ENCODE measurements around the gene ZNF180. TPM values are rescaled to one million over a fixed set of nuclear protein-coding genes. Genes with fewer than 3 reads are reported as not detected.

Gene ZNF180
- total RNA-seq, 4 donors from 2014 or later: 12.9 to 38.9 (median 15.7) TPM

- H3K9me3 ChIP-seq: peaks cover 0 to 14% (median 0%) of the 10 kb centered on the region in 4 donors
- H3K4me1 ChIP-seq: no peaks in the 10 kb centered on the region
- DNase-seq (ENCODE audit: low spot score in 2 of 2): no peak
- H3K36me3 ChIP-seq: no peaks in the 10 kb centered on the region
- WGBS, 2 donors: 51 to 62% methylated on average over 9 of the region's 9 CpGs
- TF ChIP-seq POLR2A (IDR thresholded peaks at IDR 0.05): no peak
- TF ChIP-seq EP300 (IDR thresholded peaks at IDR 0.05): no peak
- no peak for TF ChIP-seq CTCF (IDR thresholded peaks at IDR 0.05)
- H3K27me3 ChIP-seq: no peaks in the 10 kb centered on the region
- no peak within 1 kb of the TSS for H3K4me3 ChIP-seq
- no peak within 1 kb of the TSS for H3K27ac ChIP-seq
These were observed 29.2 kb upstream of the ZNF180 start, which contains the start of gene CEACAM20 for GRCh38 chr19:44529536-44529935. CEACAM20 (minus strand) TSS chr19:44529675; CDS start chr19:44529509, 166 bp downstream.

GRCh38 chr19:44527554-44527953 is 27.2 kb upstream of the ZNF180 start:
- 83 to 87% methylated on average over 7 of the region's 7 CpGs for WGBS, 2 donors
- no peak for DNase-seq (ENCODE audit: low spot score in 2 of 2)
- H3K27ac ChIP-seq: no peak overlapping the region

GRCh38 chr19:44525721-44526430 is 25.6 kb upstream of the ZNF180 start:
- 36 to 52% methylated on average over 4 of the region's 4 CpGs for WGBS, 2 donors
- no peak for TF ChIP-seq CTCF (IDR thresholded peaks at IDR 0.05)
- no peak for TF ChIP-seq POLR2A (IDR thresholded peaks at IDR 0.05)
- no peak for TF ChIP-seq EP300 (IDR thresholded peaks at IDR 0.05)
- H3K9me3 ChIP-seq: peaks cover 0 to 20% (median 0%) of the 10 kb centered on the region in 4 donors
- H3K4me1 ChIP-seq: no peaks in the 10 kb centered on the region
- DNase-seq (ENCODE audit: low spot score in 2 of 2): no peak
- no peak overlapping the region for H3K27ac ChIP-seq
- H3K4me3 ChIP-seq: no peak overlapping the region
- H3K36me3 ChIP-seq: no peaks in the 10 kb centered on the region
- H3K27me3 ChIP-seq: no peaks in the 10 kb centered on the region

More at GRCh38 chr19:44527554-44527953, 27.2 kb upstream of the ZNF180 start:
- Histone ChIP-seq H3K9me3 (peaks cover 0 to 12% (median 0%) of the 10 kb centered on the region in 4 donors), H3K4me3 (no peak overlapping the region), H3K36me3 (no peaks in the 10 kb centered on the region), H3K4me1 (no peaks in the 10 kb centered on the region), H3K27me3 (no peaks in the 10 kb centered on the region)
- TF ChIP-seq POLR2A (IDR thresholded peaks at IDR 0.05) (no peak), CTCF (IDR thresholded peaks at IDR 0.05) (no peak), EP300 (IDR thresholded peaks at IDR 0.05) (no peak)

GRCh38 chr19:44521370-44521769 is 21.0 kb upstream of the ZNF180 start:
- 90 to 94% methylated on average over 2 of the region's 2 CpGs for WGBS, 2 donors
- no peaks in the 10 kb centered on the region for H3K36me3 ChIP-seq
- DNase-seq (ENCODE audit: low spot score in 2 of 2): no peak
- H3K4me1 ChIP-seq: no peaks in the 10 kb centered on the region
- H3K27me3 ChIP-seq: no peaks in the 10 kb centered on the region
- TF ChIP-seq EP300 (IDR thresholded peaks at IDR 0.05): no peak
- H3K9me3 ChIP-seq: peaks cover 0 to 30% (median 0%) of the 10 kb centered on the region in 4 donors
- no peak overlapping the region for H3K4me3 ChIP-seq
- no peak overlapping the region for H3K27ac ChIP-seq

GRCh38 chr19:44517146-44517545 is 16.8 kb upstream of the ZNF180 start:
- Histone ChIP-seq H3K9me3 (peaks cover 0 to 24% (median 0%) of the 10 kb centered on the region in 4 donors), H3K27me3 (no peaks in the 10 kb centered on the region), H3K4me1 (no peaks in the 10 kb centered on the region), H3K27ac (no peak overlapping the region), H3K36me3 (no peaks in the 10 kb centered on the region), H3K4me3 (no peak overlapping the region)
- WGBS, 2 donors: 63 to 82% methylated on average over 7 of the region's 7 CpGs
- no peak for DNase-seq (ENCODE audit: low spot score in 2 of 2)
- TF ChIP-seq POLR2A (IDR thresholded peaks at IDR 0.05) (no peak), CTCF (IDR thresholded peaks at IDR 0.05) (no peak), EP300 (IDR thresholded peaks at IDR 0.05) (no peak)
